ENCODE results near the gene GMDS. TPM values are rescaled to one million over a fixed set of nuclear protein-coding genes. Genes with fewer than 3 reads are reported as not detected.

The GMDS gene
- total RNA-seq, 4 donors from 2014 or later, result 8.7 to 23.1 (median 18.4) TPM

DNA sequence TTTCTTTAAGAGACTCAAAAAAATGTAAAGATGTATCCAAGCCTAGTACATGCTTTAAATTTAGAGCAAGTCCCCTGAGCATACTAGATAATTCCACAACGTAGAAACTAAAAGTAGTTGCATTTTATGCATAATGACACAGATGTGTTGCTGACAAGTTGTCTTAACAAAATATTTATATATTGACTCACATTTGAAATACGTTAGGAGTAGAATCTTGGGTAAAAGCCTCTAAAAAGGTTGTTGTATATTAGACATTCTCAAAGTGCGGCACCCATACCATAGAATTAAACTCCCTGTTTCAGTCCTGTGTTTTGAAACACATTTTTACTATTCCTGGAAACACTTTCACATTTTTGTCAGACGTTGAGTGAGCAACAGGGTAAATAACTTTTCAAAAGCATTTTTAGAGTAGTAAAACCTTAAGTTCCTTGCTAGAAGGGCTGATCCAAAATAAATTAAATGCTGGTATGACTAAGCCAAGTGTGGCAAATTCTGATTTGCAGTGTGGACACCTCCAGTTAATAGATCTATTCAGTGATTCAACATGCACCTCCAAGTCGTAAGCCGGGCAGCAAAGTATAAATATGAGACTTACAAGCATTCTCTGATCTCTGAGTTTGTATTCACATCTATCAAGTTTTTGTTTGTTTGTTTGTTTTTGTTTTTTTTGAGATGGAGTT lies 97.5 kb downstream of the GMDS start:
- H3K4me3 ChIP-seq (ENCODE audit: low read depth, poor library complexity, severe bottlenecking), result no peak overlapping the region
- TF ChIP-seq, protein P1, sequence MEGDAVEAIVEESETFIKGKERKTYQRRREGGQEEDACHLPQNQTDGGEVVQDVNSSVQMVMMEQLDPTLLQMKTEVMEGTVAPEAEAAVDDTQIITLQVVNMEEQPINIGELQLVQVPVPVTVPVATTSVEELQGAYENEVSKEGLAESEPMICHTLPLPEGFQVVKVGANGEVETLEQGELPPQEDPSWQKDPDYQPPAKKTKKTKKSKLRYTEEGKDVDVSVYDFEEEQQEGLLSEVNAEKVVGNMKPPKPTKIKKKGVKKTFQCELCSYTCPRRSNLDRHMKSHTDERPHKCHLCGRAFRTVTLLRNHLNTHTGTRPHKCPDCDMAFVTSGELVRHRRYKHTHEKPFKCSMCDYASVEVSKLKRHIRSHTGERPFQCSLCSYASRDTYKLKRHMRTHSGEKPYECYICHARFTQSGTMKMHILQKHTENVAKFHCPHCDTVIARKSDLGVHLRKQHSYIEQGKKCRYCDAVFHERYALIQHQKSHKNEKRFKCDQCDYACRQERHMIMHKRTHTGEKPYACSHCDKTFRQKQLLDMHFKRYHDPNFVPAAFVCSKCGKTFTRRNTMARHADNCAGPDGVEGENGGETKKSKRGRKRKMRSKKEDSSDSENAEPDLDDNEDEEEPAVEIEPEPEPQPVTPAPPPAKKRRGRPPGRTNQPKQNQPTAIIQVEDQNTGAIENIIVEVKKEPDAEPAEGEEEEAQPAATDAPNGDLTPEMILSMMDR (IDR thresholded peaks at IDR 0.05), result no peak
- no peak for TF ChIP-seq POLR2A (IDR thresholded peaks at IDR 0.05)
- no peak for DNase-seq (ENCODE audit: low spot score in 2 of 2)
- WGBS, 2 donors, result 67 to 75% methylated on average over 6 of the region's 6 CpGs
- intact Hi-C loops (cut with DNase I; ENCODE audit: low total_unique reads), result no loop called here

DNA sequence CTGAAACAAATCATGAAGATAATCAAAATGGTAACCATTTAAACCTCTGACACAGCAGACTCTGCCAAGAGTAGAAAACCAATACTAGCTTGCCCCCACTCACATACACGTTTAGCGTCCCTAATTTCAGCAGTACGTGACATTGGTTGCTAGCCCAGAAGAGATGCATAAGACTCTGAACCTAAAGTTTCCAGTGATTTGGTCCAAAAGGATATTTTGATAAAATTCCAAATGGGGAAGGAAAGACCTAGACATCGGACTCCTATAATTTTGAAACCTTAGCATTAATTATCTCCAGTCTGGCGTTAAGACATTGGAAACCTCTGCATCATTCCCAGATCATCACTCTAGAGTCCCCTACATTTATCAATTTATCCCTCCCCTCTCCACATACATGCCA lies 98.1 kb downstream of the GMDS start:
- no peak overlapping the region for H3K4me3 ChIP-seq (ENCODE audit: low read depth, poor library complexity, severe bottlenecking)
- DNase-seq (ENCODE audit: low spot score in 2 of 2), result no peak
- TF ChIP-seq, protein P1 (IDR thresholded peaks at IDR 0.05), result no peak
- TF ChIP-seq POLR2A (IDR thresholded peaks at IDR 0.05), result no peak
- intact Hi-C loops (cut with DNase I; ENCODE audit: low total_unique reads), result no loop called here
- 91% methylated on average over 5 of the region's 5 CpGs for WGBS, 2 donors

DNA sequence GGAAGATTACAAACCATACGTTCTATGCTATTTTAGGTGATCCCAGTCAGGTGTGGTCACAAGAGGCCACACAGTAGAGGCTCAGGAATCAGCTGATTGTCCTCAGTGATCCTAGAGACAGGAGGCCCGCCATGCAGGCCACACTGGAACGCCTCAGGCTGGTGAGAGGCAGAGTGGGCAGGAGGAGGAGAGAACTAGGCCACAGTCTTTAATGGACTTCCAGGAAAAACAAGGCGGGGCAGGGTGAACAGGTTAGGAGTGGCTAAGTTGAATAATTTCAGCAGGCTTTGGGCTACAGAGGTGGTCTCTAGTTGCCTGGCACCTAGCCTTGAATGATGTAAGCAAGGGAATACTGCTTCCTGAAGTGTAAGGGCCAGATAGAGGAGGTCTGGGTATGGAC lies 101.2 kb downstream of the GMDS start:
- TF ChIP-seq, protein P1 (IDR thresholded peaks at IDR 0.05), result no peak
- TF ChIP-seq POLR2A (IDR thresholded peaks at IDR 0.05), result no peak
- DNase-seq (ENCODE audit: low spot score in 2 of 2), result no peak
- WGBS, 2 donors, result 81 to 90% methylated on average over 4 of the region's 4 CpGs
- intact Hi-C loops (cut with DNase I; ENCODE audit: low total_unique reads), result no loop called here
- H3K4me3 ChIP-seq (ENCODE audit: low read depth, poor library complexity, severe bottlenecking), result no peak overlapping the region

DNA sequence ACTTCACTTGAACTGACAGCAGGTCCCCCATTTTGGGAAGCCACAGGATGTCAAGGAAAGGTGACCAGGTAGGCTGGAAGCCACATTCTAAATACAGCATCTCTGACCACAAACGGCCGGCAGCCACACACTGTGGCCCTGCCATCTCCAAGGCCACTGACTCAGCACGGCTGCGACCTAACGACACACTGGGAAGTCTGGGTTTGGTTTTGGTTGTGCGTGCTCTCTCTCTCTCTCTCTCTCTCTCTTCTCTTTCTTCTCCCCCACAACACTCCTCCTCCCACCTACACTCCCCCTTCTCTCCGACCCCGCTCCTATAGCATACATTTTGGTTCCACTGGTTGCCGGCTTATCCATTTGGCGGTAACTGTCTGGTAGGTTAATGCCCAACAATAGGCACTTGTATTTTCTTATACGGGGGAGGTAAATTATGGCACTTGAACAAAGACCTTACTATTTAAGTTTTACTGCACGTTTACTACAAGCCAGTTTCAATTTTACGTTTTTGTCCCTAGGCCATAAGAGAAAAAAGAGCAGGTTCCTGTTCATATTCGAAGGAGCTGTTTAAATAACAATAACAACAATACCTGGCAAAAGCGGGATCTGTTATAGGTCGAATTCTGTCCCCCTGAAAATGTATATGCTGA lies 103.6 kb downstream of the GMDS start:
- DNase-seq (ENCODE audit: low spot score in 2 of 2), result no peak
- 59 to 75% methylated on average over 16 of the region's 16 CpGs for WGBS, 2 donors
- H3K4me3 ChIP-seq (ENCODE audit: low read depth, poor library complexity, severe bottlenecking), result no peak overlapping the region
- intact Hi-C loops (cut with DNase I; ENCODE audit: low total_unique reads), result no loop called here
- TF ChIP-seq, protein P1 (IDR thresholded peaks at IDR 0.05), result no peak
- no peak for TF ChIP-seq POLR2A (IDR thresholded peaks at IDR 0.05)

DNA sequence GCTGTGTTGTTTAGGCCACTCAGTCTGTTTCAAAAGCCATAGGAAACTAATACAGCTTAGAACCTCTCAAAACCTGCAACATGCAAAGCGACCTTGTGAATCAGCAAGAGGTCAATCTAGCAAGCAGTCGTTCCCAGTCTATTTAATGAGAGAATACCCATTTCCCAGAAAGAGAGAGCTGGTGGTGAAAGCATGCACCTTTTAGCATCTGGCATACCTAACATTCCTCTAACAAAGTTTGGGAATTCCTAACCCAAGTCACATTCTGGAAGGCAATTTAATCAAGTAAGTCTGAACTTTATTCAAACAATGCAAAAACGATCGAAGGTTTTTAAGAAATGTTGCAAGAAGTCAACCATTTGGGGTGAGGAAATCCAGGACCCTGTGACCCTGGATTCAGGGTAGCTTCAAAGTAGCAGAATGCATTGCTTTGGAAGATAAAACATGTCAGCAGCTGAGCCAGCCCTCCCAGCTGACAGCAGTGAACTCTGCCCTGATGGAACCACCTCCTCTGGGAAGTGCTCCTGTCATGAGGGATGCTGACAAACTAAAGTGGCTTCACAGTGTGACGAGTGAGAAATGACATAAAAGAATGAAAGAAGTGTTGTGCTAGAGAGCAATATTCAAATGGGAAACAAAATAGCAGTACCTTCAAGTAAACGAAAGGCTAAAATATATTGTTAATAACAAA lies 104.8 kb downstream of the GMDS start:
- WGBS, 2 donors, result 81 to 84% methylated on average over 6 of the region's 6 CpGs
- intact Hi-C loops (cut with DNase I; ENCODE audit: low total_unique reads), result no loop called here
- no peak for DNase-seq (ENCODE audit: low spot score in 2 of 2)
- TF ChIP-seq, protein P1 (IDR thresholded peaks at IDR 0.05), result no peak
- TF ChIP-seq POLR2A (IDR thresholded peaks at IDR 0.05), result no peak
- no peak overlapping the region for H3K4me3 ChIP-seq (ENCODE audit: low read depth, poor library complexity, severe bottlenecking)
